GM12872 (cell line): ENCODE results near the gene GNG7.

Experiments used
- CTCF ChIP-seq: IDR thresholded peaks from 3 replicates; pipeline ENCODE4 v1.5.1; 2011; ENCODE audit warnings: low read depth, mild to moderate bottlenecking, low read length, moderate library complexity; ENCODE audit not compliant: insufficient read depth

GNG7 gene

GRCh38 chr19:2701361-2702169, 929 bp downstream of the GNG7 start:
- TF ChIP-seq CTCF = no peak

DNA sequence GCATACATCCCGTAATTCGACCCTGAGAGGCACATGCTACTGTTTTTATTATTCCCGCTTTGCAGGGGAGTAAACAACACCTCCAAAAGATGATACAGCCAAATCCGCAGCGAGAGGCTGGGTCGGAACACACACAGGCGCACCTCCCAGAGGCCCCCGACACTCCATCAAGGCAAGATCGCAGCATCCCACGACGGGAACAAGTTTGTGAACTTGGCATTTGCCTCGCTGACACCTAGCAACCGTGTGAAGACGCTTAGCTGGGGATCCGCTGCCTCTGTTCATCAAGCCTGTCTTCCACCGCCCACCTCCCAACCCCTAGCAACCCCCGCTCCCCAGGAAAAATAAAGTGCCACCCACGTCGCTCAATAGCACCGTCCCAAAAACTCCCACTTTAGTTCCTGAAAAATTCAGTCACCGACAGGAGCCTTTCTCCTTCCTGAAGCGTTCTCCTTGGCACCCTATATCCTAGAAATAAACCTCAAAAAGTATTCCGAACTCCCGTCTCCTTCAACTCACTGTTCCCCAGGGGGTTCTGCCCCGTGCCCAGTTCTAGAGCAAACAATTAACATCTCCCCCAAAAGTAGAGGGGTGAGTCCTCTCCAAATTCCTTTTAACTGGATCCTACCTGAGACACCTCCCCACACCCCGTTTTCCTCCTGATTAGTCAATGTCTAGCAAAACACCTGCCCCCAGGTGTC, 1.7 kb downstream of the GNG7 start:
- TF ChIP-seq CTCF = no peak

GRCh38 chr19:2699413-2700140, 2.9 kb downstream of the GNG7 start:
- TF ChIP-seq CTCF = no peak

DNA sequence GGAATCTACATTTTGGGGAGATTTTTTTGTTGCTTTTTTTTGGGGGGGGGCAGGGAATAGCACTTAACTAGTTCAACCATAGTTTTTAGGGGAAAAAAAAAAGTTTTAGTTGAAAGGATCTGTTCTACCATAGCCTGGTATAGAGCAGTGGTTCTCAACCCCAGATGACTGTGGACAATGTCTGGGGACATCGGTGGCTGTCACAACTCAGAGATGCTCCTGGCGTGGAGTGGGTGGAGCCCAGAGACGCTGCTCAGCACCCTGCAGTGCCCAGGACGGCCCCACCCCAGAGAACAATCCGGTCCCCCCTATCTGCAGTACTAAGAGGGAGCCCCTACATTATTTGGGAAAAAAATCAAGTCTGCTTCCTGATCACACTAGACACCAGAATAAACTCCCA, 8.3 kb downstream of the GNG7 start:
- no peak for TF ChIP-seq CTCF

DNA sequence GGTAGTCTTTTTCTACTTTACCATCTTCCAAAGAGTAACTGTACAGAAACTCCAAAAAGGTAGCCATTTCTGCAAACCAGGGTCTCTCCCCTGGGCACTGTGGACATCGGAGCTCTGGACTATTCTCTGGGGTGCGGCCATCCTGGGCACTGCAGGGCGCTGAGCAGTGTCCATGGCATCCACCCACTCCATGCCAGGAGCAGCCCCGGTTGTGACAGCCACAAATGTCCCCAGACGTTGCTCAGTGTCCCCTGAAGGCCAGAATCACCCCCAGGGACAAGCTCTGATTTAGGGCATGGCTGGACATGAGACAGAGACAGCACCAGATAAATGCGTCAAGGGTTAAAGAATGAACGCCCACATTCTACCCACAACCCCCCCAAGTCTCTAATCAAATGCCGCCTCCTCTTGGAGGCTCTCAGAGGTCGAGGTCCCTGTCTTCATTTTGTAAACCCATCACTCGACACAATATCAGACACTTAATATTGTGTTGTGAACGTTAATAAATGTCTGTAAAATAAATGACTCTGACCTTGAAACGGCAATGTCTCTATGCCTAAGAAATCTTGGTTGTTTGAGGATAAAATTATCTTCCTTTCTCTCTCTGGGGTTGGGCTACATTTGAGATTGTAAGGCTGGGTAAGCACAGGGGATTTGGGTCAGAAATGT, 8.9 kb downstream of the GNG7 start:
- TF ChIP-seq CTCF = no peak

GRCh38 chr19:2691951-2692350, 10.5 kb downstream of the GNG7 start:
- no peak for TF ChIP-seq CTCF

GRCh38 chr19:2690856-2691255, 11.6 kb downstream of the GNG7 start:
- TF ChIP-seq CTCF = no peak
